Measurements from ENCODE around the gene GAB1.

The GAB1 gene

DNA sequence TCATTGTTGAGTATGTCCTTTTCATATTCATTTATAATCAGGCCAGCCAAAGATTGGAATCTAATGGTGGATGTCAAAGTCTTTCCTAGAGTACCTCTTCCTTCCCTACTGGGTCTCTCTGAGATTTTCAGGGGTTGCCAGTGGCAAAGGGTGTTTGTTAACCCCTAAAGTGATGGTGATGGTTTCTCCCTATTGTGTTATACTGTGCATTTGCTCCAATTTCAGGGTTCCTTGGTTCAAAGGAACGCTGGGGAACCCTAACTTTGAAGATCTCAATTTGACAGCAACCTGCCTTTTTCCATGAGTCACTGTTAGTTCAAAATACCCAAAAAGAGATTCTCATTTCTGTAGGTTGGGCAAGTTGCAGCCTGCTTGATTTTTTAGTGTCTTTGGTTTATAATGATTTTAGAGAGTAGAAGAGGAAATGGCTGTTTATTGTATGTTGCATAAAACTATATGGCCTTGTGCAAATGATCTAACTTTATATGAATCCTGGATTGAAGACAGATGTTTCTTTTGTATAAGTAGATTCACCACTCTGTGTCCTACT is 23.0 kb downstream of the GAB1 start:
- no peak for DNase-seq (ENCODE audit: extremely low read depth, low read depth)
- TF ChIP-seq, protein P1, sequence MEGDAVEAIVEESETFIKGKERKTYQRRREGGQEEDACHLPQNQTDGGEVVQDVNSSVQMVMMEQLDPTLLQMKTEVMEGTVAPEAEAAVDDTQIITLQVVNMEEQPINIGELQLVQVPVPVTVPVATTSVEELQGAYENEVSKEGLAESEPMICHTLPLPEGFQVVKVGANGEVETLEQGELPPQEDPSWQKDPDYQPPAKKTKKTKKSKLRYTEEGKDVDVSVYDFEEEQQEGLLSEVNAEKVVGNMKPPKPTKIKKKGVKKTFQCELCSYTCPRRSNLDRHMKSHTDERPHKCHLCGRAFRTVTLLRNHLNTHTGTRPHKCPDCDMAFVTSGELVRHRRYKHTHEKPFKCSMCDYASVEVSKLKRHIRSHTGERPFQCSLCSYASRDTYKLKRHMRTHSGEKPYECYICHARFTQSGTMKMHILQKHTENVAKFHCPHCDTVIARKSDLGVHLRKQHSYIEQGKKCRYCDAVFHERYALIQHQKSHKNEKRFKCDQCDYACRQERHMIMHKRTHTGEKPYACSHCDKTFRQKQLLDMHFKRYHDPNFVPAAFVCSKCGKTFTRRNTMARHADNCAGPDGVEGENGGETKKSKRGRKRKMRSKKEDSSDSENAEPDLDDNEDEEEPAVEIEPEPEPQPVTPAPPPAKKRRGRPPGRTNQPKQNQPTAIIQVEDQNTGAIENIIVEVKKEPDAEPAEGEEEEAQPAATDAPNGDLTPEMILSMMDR (IDR thresholded peaks at IDR 0.05; ENCODE audit: low read depth, low read length, missing control alignments) = no peak
- no peak overlapping the region for H3K4me3 ChIP-seq (replicated peaks; ENCODE audit: low read depth, low read length)

DNA sequence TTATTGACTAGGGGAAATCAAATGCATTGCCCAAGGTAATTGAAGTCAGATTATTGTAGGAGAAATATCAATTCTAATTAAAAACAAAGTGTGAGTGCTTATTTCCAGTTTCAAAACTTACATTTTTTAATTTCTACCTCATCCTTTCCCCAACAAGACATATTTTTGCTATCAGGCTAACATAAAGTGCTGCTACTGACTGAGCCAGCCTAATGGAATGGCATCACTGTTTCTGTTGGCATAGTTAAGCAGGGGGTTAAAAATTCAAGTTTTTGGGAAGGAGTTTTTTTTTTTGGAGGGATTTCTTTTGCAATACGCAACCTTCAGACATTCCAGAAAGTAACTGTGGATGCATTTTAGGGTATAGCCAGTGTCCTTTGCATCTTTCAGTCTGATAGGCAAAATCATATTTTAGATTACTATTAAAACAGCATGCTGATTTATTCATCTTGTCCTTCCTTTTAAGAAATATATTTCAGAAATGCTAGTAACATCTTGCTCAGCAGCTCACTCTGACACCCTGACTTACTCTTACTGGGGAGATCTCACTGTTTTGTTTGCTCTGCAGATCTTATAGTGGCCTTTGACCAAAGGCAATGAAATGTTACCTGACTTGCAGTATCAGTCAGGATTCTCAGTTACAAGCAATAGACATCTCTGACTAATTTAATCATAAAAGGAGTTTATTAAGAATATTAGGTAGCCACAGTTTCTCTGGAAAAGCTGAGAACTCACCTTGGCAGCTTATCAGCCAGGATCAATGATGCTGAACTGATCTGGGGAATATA is 24.4 kb downstream of the GAB1 start:
- H3K4me3 ChIP-seq (replicated peaks; ENCODE audit: low read depth, low read length) = no peak overlapping the region
- no peak for DNase-seq (ENCODE audit: extremely low read depth, low read depth)
- TF ChIP-seq, protein P1 (IDR thresholded peaks at IDR 0.05; ENCODE audit: low read depth, low read length, missing control alignments) = no peak

DNA sequence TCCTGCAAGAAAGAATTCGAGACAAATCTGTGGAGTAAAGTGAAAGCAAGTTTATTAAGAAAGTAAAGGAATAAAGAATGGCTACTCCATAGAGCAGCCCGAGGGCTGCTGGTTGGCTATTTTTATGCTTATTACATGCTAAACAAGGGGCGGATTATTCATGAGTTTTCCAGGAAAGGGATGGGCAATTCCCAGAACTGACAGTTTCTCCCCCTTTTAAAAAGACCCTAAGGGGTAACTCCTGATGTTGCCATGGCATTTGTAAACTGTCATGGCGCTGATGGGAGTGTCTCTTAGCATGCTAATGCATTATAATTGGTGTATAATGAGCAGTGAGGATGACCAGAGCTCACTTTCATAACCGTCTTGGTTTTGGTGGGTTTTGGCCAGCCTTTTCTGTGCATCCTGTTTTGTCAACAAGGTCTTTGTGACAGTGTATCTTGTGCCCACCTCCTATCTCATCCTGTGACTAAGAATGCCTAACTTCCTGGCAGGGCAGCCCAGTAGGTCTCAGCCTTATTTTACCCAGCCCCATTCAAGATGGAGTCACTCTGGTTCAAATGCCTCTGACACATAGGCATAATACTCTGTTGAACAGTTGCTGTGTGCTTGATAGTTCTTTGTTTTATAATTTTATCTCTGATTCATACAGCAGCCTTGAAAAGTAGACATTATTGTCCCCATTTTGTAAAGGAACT is 25.8 kb downstream of the GAB1 start:
- no peak overlapping the region for H3K4me3 ChIP-seq (replicated peaks; ENCODE audit: low read depth, low read length)
- TF ChIP-seq, protein P1 (IDR thresholded peaks at IDR 0.05; ENCODE audit: low read depth, low read length, missing control alignments) = no peak
- no peak for DNase-seq (ENCODE audit: extremely low read depth, low read depth)

DNA sequence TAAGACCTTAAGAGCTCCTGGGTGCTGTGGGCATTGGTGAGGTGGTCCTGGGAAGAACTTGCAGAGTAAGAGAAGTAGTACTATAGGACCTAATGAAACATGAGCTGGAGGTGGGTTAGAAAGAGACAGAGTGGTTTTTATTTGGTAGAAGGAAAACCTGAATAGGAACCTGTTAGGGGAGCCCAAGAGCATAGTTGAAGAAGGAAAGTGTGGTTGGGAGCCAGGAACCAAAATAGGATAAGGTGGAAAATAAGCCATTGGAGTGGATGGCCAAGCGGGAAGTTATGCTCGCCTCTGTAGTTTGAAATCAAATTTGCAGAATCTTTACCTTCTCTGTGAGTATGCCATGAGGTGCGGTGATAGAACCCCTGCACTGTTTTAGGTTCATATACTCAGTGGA is 26.7 kb downstream of the GAB1 start:
- no peak for DNase-seq (ENCODE audit: extremely low read depth, low read depth)
- no peak overlapping the region for H3K4me3 ChIP-seq (replicated peaks; ENCODE audit: low read depth, low read length)
- TF ChIP-seq, protein P1 (IDR thresholded peaks at IDR 0.05; ENCODE audit: low read depth, low read length, missing control alignments) = no peak

DNA sequence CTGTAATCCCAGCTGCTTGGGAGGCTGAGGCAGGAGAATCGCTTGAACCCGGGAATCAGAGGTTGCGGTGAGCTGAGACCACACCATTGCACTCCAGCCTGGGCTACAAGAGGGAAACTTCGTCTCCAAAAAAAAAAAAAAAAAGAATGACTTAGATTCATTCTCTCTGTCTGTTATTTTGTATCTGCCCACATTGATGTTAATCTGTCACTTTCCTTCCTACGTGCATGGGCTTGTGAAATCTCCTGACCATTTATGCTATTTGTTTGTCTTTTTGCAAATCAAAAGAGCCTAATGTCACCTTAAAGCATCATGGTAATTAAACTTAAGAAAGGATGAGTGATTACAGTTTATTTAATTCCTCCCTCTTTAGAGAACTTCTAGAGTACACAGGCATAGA is 27.4 kb downstream of the GAB1 start:
- no peak overlapping the region for H3K4me3 ChIP-seq (replicated peaks; ENCODE audit: low read depth, low read length)
- DNase-seq (ENCODE audit: extremely low read depth, low read depth) = no peak
- TF ChIP-seq, protein P1 (IDR thresholded peaks at IDR 0.05; ENCODE audit: low read depth, low read length, missing control alignments) = no peak

DNA sequence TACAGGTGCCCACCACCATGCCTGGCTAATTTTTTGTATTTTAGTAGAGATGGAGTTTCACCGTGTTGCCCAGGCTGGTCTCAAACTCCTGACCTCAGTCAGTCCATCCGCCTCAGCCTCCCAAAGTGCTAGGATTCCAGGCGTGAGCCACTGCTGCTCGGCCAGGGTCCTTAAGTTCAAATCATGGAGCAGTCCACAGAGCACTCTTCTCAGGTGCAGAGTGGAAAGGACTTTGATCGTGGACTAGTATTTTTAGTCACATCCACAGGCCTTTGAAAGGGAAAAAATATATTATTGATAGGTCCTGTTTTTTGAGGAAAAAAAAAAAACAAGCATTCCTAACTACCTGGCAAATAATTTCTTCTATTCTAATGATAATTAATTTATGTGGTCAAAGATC is 31.2 kb downstream of the GAB1 start:
- H3K4me3 ChIP-seq (replicated peaks; ENCODE audit: low read depth, low read length) = no peak overlapping the region
- no peak for DNase-seq (ENCODE audit: extremely low read depth, low read depth)
- TF ChIP-seq, protein P1 (IDR thresholded peaks at IDR 0.05; ENCODE audit: low read depth, low read length, missing control alignments) = no peak
